Spleen (tissue), 7 donors: ENCODE data around the gene SYNDIG1.

Experiments used
- CTCF ChIP-seq, 11 experiments: fragments of 200-600 bp in 7 of 11; fragments of 450-650 bp in 4 of 11; sonication (generic) in 4 of 11; IDR thresholded peaks in 8 of 11; conservative IDR thresholded peaks in 3 of 11; 1 replicate in 7 of 11; 2 replicates in 4 of 11; pipeline versions ENCODE4 v1.4.0 to v1.8.0; 2016 to 2021; ENCODE audit warnings: antibody characterized with exemption in 11 of 11, inconsistent platforms in 4 of 11, mild to moderate bottlenecking in 1 of 11
- POLR2A ChIP-seq, 3 donors: fragments of 450-650 bp; IDR thresholded peaks; one replicate each; pipeline ENCODE4 v1.5.1; 2017; ENCODE audit warnings: antibody characterized with exemption in 3 of 3, mild to moderate bottlenecking in 1 of 3
- donor health status: DM: no; HTN: no; CAD: no; lungs with moderate emphysema.
- donor health status: DM: no; HTN: no; CAD: no.
- donor health status: DM: no; HTN: no; CAD: no.

- no peak for TF ChIP-seq POLR2A (IDR thresholded peaks at IDR 0.05)
- TF ChIP-seq CTCF (IDR thresholded peaks at IDR 0.05 in 8 of 11, conservative IDR thresholded peaks at IDR 0.05 in 3 of 11) = no peak
Measured at GRCh38 chr20:24665741-24666191, 196.3 kb downstream of the SYNDIG1 start.
